H9 (cell line): ENCODE data around the gene CAMTA1. TPM values are rescaled to one million over a fixed set of nuclear protein-coding genes. Genes with fewer than 3 reads are reported as not detected.

ENCODE experiments used
- DNase-seq: peaks from one replicate; pipeline ENCODE4 v3.0.0-alpha.2; 2017
- H2AFZ ChIP-seq: one replicate; pipeline ENCODE4 v1.6.1; 2013; ENCODE audit warnings: mild to moderate bottlenecking, low read length, control low read depth, moderate library complexity
- H2AK5ac ChIP-seq: 2 replicates; pipeline ENCODE4 v1.6.1; 2013; ENCODE audit warnings: low read length, control low read depth, mixed read lengths; ENCODE audit not compliant: insufficient read length
- H2BK120ac ChIP-seq: one replicate; pipeline ENCODE4 v1.6.1; 2013; ENCODE audit warnings: low read depth, mild to moderate bottlenecking, low read length, control low read depth, inconsistent platforms; ENCODE audit not compliant: poor library complexity, severe bottlenecking
- H2BK12ac ChIP-seq: 2 replicates; pipeline ENCODE4 v1.6.1; 2013; ENCODE audit warnings: low read length, control low read depth, mixed read lengths, low read depth; ENCODE audit not compliant: insufficient read length
- H2BK15ac ChIP-seq: 2 replicates; pipeline ENCODE4 v1.6.1; 2013; ENCODE audit warnings: low read depth, low read length, control low read depth
- H2BK20ac ChIP-seq: one replicate; pipeline ENCODE4 v1.6.1; 2013; ENCODE audit warnings: low read depth, mild to moderate bottlenecking, low read length, control low read depth, inconsistent platforms; ENCODE audit not compliant: poor library complexity, severe bottlenecking
- H2BK5ac ChIP-seq: 2 replicates; pipeline ENCODE4 v1.6.1; 2013; ENCODE audit warnings: low read length, control low read depth, mixed read lengths; ENCODE audit not compliant: insufficient read length
- H3K14ac ChIP-seq: 2 replicates; pipeline ENCODE4 v1.6.1; 2013; ENCODE audit warnings: low read length, control low read depth; ENCODE audit not compliant: insufficient read depth
- H3K18ac ChIP-seq: 2 replicates; pipeline ENCODE4 v1.6.1; 2013; ENCODE audit warnings: low read depth, mild to moderate bottlenecking, mixed read lengths, low read length, control low read depth; ENCODE audit not compliant: insufficient read length
- H3K23ac ChIP-seq: 2 replicates; pipeline ENCODE4 v1.6.1; 2013; ENCODE audit warnings: low read length, control low read depth, mixed read lengths, low read depth; ENCODE audit not compliant: insufficient read length
- H3K23me2 ChIP-seq: 2 replicates; pipeline ENCODE4 v1.6.1; 2013; ENCODE audit warnings: low read depth, mild to moderate bottlenecking, mixed read lengths, low read length, control low read depth; ENCODE audit not compliant: insufficient read length, poor library complexity, severe bottlenecking
- H3K27ac ChIP-seq: 2 replicates; pipeline ENCODE4 v1.5.1; 2013; ENCODE audit warnings: low read length, control low read depth, mixed read lengths, low read depth; ENCODE audit not compliant: insufficient read length
- H3K27me3 ChIP-seq: 2 replicates; pipeline ENCODE4 v1.6.1; 2013; ENCODE audit warnings: low read length, control low read depth, inconsistent platforms; ENCODE audit not compliant: insufficient read depth
- H3K4ac ChIP-seq: 2 replicates; pipeline ENCODE4 v1.6.1; 2013; ENCODE audit warnings: low read depth, mild to moderate bottlenecking, control low read depth, inconsistent platforms, low read length, moderate library complexity
- H3K4me1 ChIP-seq: 2 replicates; pipeline ENCODE4 v1.6.1; 2013; ENCODE audit warnings: low read length, control low read depth, inconsistent platforms; ENCODE audit not compliant: insufficient read depth
- H3K4me2 ChIP-seq: 2 replicates; pipeline ENCODE4 v1.6.1; 2013; ENCODE audit warnings: low read length, control low read depth, mixed read lengths; ENCODE audit not compliant: insufficient read length, insufficient read depth
- H3K56ac ChIP-seq: 2 replicates; pipeline ENCODE4 v1.6.1; 2013; ENCODE audit warnings: low read depth, mild to moderate bottlenecking, mixed read lengths, low read length, control low read depth; ENCODE audit not compliant: insufficient read length
- H3K79me1 ChIP-seq: 2 replicates; pipeline ENCODE4 v1.6.1; 2013; ENCODE audit warnings: low read depth, mild to moderate bottlenecking, moderate library complexity, low read length, control low read depth, inconsistent platforms; ENCODE audit not compliant: insufficient read depth, poor library complexity, severe bottlenecking
- H3K79me2 ChIP-seq: 2 replicates; pipeline ENCODE4 v1.6.1; 2013; ENCODE audit warnings: low read length, control low read depth, inconsistent platforms; ENCODE audit not compliant: insufficient read depth
- H3K9ac ChIP-seq: 2 replicates; pipeline ENCODE4 v1.6.1; 2013; ENCODE audit warnings: low read length, control low read depth, mixed read lengths; ENCODE audit not compliant: insufficient read length; ENCODE audit errors: extremely low read depth
- H3K9me3 ChIP-seq: one replicate; pipeline ENCODE4 v1.6.1; 2013; ENCODE audit warnings: low read depth, low read length, inconsistent platforms; ENCODE audit not compliant: control insufficient read depth
- H3T11ph ChIP-seq: one replicate; pipeline ENCODE4 v1.6.1; 2013; ENCODE audit warnings: mild to moderate bottlenecking, low read length, control low read depth, inconsistent platforms
- H4K20me1 ChIP-seq: one replicate; pipeline ENCODE4 v1.6.1; 2013; ENCODE audit not compliant: control insufficient read depth, insufficient read length, insufficient read depth
- H4K5ac ChIP-seq: 2 replicates; pipeline ENCODE4 v1.6.1; 2013; ENCODE audit warnings: low read depth, mild to moderate bottlenecking, mixed read lengths, low read length, control low read depth; ENCODE audit not compliant: insufficient read length
- H4K8ac ChIP-seq: replicated peaks from 2 replicates; pipeline ENCODE4 v1.6.1; 2013; ENCODE audit warnings: low read length, control low read depth, mixed read lengths, low read depth; ENCODE audit not compliant: insufficient read length
- H4K91ac ChIP-seq: 2 replicates; pipeline ENCODE4 v1.6.1; 2013; ENCODE audit warnings: low read depth, mild to moderate bottlenecking, moderate library complexity, mixed read lengths, low read length, control low read depth; ENCODE audit not compliant: insufficient read length
- H3K27ac Mint-ChIP-seq, 3 experiments: 2 replicates in 2 of 3; 3 replicates in 1 of 3; pipeline ENCODE4 v1.8.0; 2020 to 2021; ENCODE audit warnings: mixed read lengths in 3 of 3, mild to moderate bottlenecking in 1 of 3, moderate library complexity in 1 of 3
- H3K27me3 Mint-ChIP-seq: 2 replicates; pipeline ENCODE4 v1.8.0; 2021; ENCODE audit warnings: low read depth, mild to moderate bottlenecking, moderate library complexity, mixed read lengths
- H3K36me3 Mint-ChIP-seq, 3 experiments: 2 replicates in 2 of 3; 3 replicates in 1 of 3; pipeline ENCODE4 v1.8.0; 2020 to 2021; ENCODE audit warnings: low read depth in 3 of 3, mixed read lengths in 3 of 3; ENCODE audit not compliant: insufficient read depth in 1 of 3
- H3K4me1 Mint-ChIP-seq, 2 experiments: 2 replicates each; pipeline ENCODE4 v1.8.0; 2020; ENCODE audit warnings: mixed read lengths in 2 of 2
- H3K4me3 Mint-ChIP-seq, 2 experiments: 2 replicates in 1 of 2; 3 replicates in 1 of 2; pipeline ENCODE4 v1.8.0; 2020 to 2021; ENCODE audit warnings: mild to moderate bottlenecking in 2 of 2, mixed read lengths in 2 of 2, moderate library complexity in 1 of 2
- H3K9me3 Mint-ChIP-seq, 2 experiments: 2 replicates in 1 of 2; 3 replicates in 1 of 2; pipeline ENCODE4 v1.8.0; 2020; ENCODE audit warnings: mild to moderate bottlenecking in 2 of 2, mixed read lengths in 2 of 2, moderate library complexity in 1 of 2
- CTCF ChIP-seq: fragments of 200-600 bp; sonication (generic); conservative IDR thresholded peaks from 3 replicates; pipeline ENCODE4 v1.8.0; 2021; ENCODE audit warnings: antibody characterized with exemption, mild to moderate bottlenecking
- WGBS: extraction: QIAGEN DNeasy Blood & Tissue Kit; methylation state at CpG from one replicate; pipeline ENCODE4 v1.1.7; 2013; ENCODE audit warnings: missing lambda C conversion rate, low lambda C conversion rate, mixed read lengths; ENCODE audit not compliant: insufficient read length; ENCODE audit errors: extremely low coverage; 5-methylcytosine and 5-hydroxymethylcytosine counted together
- total RNA-seq: library from RNA; stranded (reverse); gene quantifications from 2 replicates; pipeline ENCODE4 v1.2.1, GENCODE V29; 2021

CAMTA1 gene
- total RNA-seq, 1 experiment from 2014 or later = 115 TPM

DNA sequence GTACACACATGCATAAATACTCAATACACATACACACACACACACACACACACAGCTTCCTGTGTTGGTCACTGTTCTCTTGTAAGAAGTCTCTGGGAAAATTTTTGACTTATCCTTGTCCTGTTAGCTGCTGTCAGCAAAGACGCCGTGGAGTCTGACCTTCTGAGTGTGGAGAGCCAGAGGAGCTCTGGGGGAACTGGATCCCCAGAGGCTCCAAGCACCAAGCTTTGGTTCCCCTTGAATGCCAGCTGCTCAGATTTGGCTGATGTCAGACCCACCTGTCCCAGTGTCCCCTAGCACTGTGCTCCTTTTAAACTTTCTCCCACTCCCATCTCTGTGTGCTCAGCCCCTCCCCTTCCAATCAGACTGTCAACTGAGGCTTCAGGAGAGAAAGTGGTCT, 319.1 kb downstream of the CAMTA1 start:
- no peak overlapping the region for H4K5ac ChIP-seq
- H3T11ph ChIP-seq = no peak overlapping the region
- no peak overlapping the region for H2AK5ac ChIP-seq
- H3K14ac ChIP-seq = no peak overlapping the region
- Mint-ChIP-seq H3K4me1 (peaks cover 11 to 12% of the 10 kb centered on the region in 2 experiments), H3K9me3 (0 out of 5 replicates have a peak, but pooled peaks cover 0 to 2% of the 10 kb centered on the region in 2 experiments), H3K27me3 (peaks cover 5% of the 10 kb centered on the region), H3K4me3 (no peak overlapping the region), H3K27ac (no peak overlapping the region), H3K36me3 (no peaks in the 10 kb centered on the region; a peak in 1 of 7 replicates)
- DNase-seq = no peak
- no peaks in the 10 kb centered on the region for H3K79me2 ChIP-seq
- no peak overlapping the region for H3K4me2 ChIP-seq
- H3K4ac ChIP-seq = no peak overlapping the region
- H3K56ac ChIP-seq = no peak overlapping the region
- H3K18ac ChIP-seq = no peak overlapping the region
- H3K79me1 ChIP-seq = no peaks in the 10 kb centered on the region
- H3K4me1 ChIP-seq = no peaks in the 10 kb centered on the region
- H3K27me3 ChIP-seq = no peaks in the 10 kb centered on the region
- H2AFZ ChIP-seq = no peak overlapping the region
- no peak overlapping the region for H4K91ac ChIP-seq
- H2BK120ac ChIP-seq = no peak overlapping the region
- H2BK12ac ChIP-seq = no peak overlapping the region
- no peak overlapping the region for H2BK15ac ChIP-seq
- H2BK20ac ChIP-seq = no peak overlapping the region
- H3K23me2 ChIP-seq = no peaks in the 10 kb centered on the region
- no peak overlapping the region for H3K23ac ChIP-seq
- no peaks in the 10 kb centered on the region for H3K9me3 ChIP-seq
- H4K20me1 ChIP-seq = no peaks in the 10 kb centered on the region
- no CpG with 5 or more reads among the region's 2 CpGs for WGBS
- no peak overlapping the region for H3K27ac ChIP-seq
- TF ChIP-seq CTCF = no peak
- H4K8ac ChIP-seq = no peak overlapping the region
- no peak overlapping the region for H2BK5ac ChIP-seq
- no peak overlapping the region for H3K9ac ChIP-seq
